ENCODE data around the gene PTP4A2. TPM values are rescaled to one million over a fixed set of nuclear protein-coding genes. Genes with fewer than 3 reads are reported as not detected.

Gene PTP4A2
- total and polyA plus RNA-seq, 2 of the 13 experiments (the other 11 are each of a cell fraction or from before 2014, with no cell fraction given), result 173 to 225 TPM

GRCh38 chr1:31939484-31940329, 1.5 kb upstream of the PTP4A2 start (continued):
- TF ChIP-seq HMGXB4 (CRISPR knock-in tag; IDR thresholded peaks at IDR 0.05; ENCODE audit: borderline replicate concordance in 1 of 2, low read depth in 1 of 2) (peak; percentile 54 to 87; a peak in 3 of 4 replicates), DMTF1 (CRISPR knock-in tag; IDR thresholded peaks at IDR 0.05) (no peak), TAF1 (CRISPR knock-in tag; IDR thresholded peaks at IDR 0.05) (no peak), ZHX2 (IDR thresholded peaks at IDR 0.05; ENCODE audit: low read depth) (no peak), ZHX2 (CRISPR knock-in tag; IDR thresholded peaks at IDR 0.05; ENCODE audit: borderline replicate concordance) (no peak), ZNF326 (CRISPR knock-in tag; IDR thresholded peaks at IDR 0.05; ENCODE audit: borderline replicate concordance) (no peak), SMC3 (IDR thresholded peaks at IDR 0.05; ENCODE audit: low read length) (peak; percentile 82), ZSCAN31 (CRISPR knock-in tag; IDR thresholded peaks at IDR 0.05; ENCODE audit: low read depth) (0 out of 2 replicates have a peak, but pooled peaks have one; percentile 58), TRIM24 (CRISPR knock-in tag; IDR thresholded peaks at IDR 0.05) (no peak), RNF2 (conservative IDR thresholded peaks at IDR 0.05; ENCODE audit: low read depth) (no peak), NCOA2 (CRISPR knock-in tag; IDR thresholded peaks at IDR 0.05) (peak; percentile 38; the same call in 1 of the 2 replicates), FOXA3 (CRISPR knock-in tag; IDR thresholded peaks at IDR 0.05) (no peak; the same call in 1 of the 2 replicates), ERF (CRISPR knock-in tag; IDR thresholded peaks at IDR 0.05) (peak; percentile 69; the same call in 1 of the 2 replicates), KLF6 (CRISPR knock-in tag; IDR thresholded peaks at IDR 0.05) (no peak)

Measured in HepG2 (cell line).